Measurements from ENCODE around the gene GPR146. TPM values are rescaled to one million over a fixed set of nuclear protein-coding genes. Genes with fewer than 3 reads are reported as not detected.

The GPR146 gene
- total RNA-seq, 1 experiment from 2014 or later = 1.1 TPM

- DNase-seq (ENCODE audit: low read depth) = peak; percentile 34
Measured at GRCh38 chr7:1090686-1091643, 46.6 kb downstream of the GPR146 start.

DNA sequence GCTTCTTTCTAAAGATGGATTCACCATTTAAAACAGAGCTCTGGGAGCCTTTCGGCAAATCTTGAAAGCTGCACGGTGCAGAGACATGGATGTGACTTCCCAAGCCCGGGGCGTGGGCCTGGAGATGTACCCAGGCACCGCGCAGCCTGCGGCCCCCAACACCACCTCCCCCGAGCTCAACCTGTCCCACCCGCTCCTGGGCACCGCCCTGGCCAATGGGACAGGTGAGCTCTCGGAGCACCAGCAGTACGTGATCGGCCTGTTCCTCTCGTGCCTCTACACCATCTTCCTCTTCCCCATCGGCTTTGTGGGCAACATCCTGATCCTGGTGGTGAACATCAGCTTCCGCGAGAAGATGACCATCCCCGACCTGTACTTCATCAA lies 47.3 kb downstream of the GPR146 start:
- no peak for DNase-seq (ENCODE audit: low read depth)

DNA sequence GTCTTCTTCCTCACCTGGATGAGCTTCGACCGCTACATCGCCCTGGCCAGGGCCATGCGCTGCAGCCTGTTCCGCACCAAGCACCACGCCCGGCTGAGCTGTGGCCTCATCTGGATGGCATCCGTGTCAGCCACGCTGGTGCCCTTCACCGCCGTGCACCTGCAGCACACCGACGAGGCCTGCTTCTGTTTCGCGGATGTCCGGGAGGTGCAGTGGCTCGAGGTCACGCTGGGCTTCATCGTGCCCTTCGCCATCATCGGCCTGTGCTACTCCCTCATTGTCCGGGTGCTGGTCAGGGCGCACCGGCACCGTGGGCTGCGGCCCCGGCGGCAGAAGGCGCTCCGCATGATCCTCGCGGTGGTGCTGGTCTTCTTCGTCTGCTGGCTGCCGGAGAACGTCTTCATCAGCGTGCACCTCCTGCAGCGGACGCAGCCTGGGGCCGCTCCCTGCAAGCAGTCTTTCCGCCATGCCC lies 47.9 kb downstream of the GPR146 start:
- DNase-seq (ENCODE audit: low read depth) = no peak

GRCh38 chr7:1092806-1093501 lies 48.6 kb downstream of the GPR146 start:
- DNase-seq (ENCODE audit: low read depth) = no peak

- no peak for DNase-seq (ENCODE audit: low read depth)
Measured at GRCh38 chr7:1093502-1093843, 49.1 kb downstream of the GPR146 start.

DNA sequence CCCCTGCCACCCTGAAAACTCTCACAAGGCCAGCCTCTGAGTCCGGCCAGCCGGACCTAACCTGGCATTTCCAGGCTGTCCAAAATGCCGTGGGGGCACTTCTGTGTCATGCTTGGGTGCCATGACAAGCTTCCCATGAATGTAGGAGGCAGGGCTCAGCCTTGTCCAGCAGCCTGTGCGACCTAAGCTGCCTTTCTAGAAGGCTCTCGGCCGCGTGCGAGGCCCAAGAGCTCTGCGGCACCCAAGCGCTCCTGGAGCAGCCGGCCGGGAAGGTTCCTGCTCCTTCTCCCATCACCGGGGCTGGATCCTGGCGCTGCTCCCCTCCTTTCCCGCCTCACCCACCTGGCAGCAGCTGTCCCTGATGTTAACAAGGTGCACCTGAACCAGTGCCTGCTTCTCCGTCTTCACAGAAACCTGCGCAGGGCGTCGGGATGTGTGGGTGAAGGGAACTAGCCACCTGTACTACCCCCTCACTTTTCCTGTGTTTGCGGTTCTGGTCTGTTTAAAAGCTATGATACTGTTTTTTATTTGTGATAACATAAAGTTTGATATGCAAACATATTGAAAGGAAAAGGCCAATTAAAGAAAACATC lies 49.7 kb downstream of the GPR146 start:
- no peak for DNase-seq (ENCODE audit: low read depth)

DNA sequence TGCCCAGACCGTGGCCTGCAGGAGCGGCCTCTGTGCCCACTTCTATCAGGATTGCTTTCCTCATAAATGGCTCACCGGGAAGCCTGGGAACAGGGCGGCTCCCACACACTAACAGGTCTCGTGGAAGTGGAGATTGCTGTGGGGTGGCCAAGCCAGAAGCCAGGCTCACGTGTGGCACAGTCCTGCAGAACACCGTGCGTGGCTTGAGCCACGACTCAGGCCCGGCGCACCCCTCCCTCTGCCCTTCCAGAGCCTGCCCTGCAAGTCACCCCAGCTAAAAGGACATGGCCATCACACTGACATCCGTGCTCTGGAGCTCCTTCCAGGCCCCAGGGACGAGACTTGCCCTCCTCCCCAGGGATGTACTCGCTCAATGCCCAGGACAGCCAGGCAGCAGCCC lies 50.5 kb downstream of the GPR146 start:
- DNase-seq (ENCODE audit: low read depth) = no peak

- DNase-seq (ENCODE audit: low read depth) = no peak
Measured at GRCh38 chr7:1095621-1096155, 51.3 kb downstream of the GPR146 start.

GRCh38 chr7:1096156-1097119 lies 52.1 kb downstream of the GPR146 start:
- no peak for DNase-seq (ENCODE audit: low read depth)

GRCh38 chr7:1097120-1097504 lies 52.8 kb downstream of the GPR146 start:
- no peak for DNase-seq (ENCODE audit: low read depth)

GRCh38 chr7:1098243-1099153 lies 54.2 kb downstream of the GPR146 start:
- DNase-seq (ENCODE audit: low read depth) = no peak

GRCh38 chr7:1099154-1099542 lies 54.8 kb downstream of the GPR146 start:
- no peak for DNase-seq (ENCODE audit: low read depth)

- DNase-seq (ENCODE audit: low read depth) = no peak
Measured at GRCh38 chr7:1099637-1100036, 55.3 kb downstream of the GPR146 start.

- no peak for DNase-seq (ENCODE audit: low read depth)
Measured at GRCh38 chr7:1100386-1100785, 56.0 kb downstream of the GPR146 start.

DNA sequence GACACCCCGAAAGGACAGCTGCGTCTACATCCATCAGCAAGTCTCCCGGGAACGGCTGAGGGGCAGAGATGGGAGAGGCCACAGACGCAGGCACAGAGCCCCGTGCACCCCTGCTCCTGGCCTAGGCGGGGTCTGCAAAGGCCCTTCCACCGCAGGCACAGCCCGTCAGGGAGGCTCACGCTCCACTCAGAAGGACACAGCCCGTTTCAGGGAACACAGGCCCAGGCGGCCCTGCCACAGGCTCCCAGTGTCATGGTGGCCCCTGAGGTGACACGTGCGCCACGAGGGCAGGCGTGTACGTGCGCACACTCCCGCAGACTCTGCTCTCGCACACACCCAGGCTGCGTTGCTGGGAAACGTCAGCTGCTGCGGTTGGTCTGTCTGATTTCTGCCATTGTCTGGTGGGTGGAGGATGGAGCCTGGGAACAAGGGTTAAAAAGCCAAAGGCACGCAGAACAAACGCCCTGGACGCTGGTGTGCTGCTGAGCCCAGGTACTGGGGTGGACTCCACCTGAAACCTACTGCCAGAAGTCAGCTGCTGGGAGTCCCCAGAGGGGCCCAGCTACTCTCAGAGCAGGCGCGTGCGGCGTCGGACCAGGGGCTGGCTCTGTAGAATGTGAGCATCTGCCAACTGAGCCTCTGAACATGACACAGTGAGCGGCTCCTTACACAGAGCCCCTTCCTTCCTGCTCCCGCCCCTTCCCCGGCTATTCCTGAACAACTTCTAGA lies 56.7 kb downstream of the GPR146 start:
- DNase-seq (ENCODE audit: low read depth) = no peak

- DNase-seq (ENCODE audit: low read depth) = no peak
Measured at GRCh38 chr7:1101563-1102431, 57.5 kb downstream of the GPR146 start.

- DNase-seq (ENCODE audit: low read depth) = no peak
Measured at GRCh38 chr7:1103009-1103788, 58.9 kb downstream of the GPR146 start.
